Fibroblast of villous mesenchyme (primary cell): ENCODE results near the gene RAP1GAP. TPM values are rescaled to one million over a fixed set of nuclear protein-coding genes. Genes with fewer than 3 reads are reported as not detected.

Experiments used
- DNase-seq: peaks from one replicate; pipeline ENCODE4 v3.0.0-alpha.2; 2010; ENCODE audit warnings: low read depth
- H3K4me3 ChIP-seq: 2 replicates; pipeline ENCODE4 v1.5.1; 2011; ENCODE audit warnings: low read depth, mild to moderate bottlenecking, low read length
- CTCF ChIP-seq: IDR thresholded peaks from 2 replicates; pipeline ENCODE4 v1.5.1; 2012; ENCODE audit warnings: low read depth, mild to moderate bottlenecking, low read length; ENCODE audit not compliant: insufficient read depth
- total RNA-seq: library from RNA; depleted of rRNA; stranded (reverse); fragments of >200 nt; gene quantifications from 2 replicates; pipeline ENCODE4 v1.2.3, GENCODE V29; 2012

RAP1GAP gene
- total RNA-seq, 1 donor: under 0.01 TPM

DNA sequence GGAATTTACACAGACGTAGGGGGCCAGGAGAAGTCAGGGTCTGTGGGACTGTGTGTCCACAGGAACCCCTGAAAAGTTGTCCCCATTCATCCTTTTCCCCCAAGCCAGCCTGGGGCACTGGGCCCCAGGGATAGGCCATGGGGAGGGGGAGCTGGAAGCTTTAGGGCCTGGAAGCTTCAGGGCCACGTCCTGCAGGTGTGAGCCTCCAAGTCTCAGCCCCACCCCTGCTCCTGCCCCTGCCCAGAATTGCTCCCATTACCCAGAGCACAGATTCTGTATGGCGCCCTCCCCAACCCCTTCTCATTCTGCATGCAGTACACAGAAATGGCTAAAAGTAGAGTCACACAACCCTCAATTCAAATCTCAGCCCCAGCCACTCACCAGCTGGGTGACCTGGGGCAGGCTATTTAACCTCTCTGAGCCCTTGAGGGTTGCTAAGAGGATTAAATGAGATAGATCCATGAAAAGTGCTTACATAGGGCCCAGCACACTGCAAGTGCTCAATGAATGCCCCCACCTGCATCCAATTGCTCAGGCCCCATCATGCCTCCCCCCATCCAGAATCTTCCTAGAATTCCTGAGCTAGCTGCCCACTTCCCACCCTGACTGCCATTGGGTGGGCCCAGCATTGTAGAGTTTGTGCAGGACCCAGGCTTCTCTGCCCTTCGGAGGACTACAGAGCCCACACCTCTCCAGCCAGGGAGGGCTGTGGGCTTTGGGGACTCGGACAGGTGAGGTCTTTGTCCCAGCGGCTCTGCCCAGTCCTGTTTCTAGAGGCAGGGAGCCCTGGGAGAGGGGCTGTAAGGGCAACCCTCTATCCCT lies 6.5 kb downstream of the RAP1GAP start:
- TF ChIP-seq CTCF: no peak
- DNase-seq: no peak
- H3K4me3 ChIP-seq: no peak overlapping the region

DNA sequence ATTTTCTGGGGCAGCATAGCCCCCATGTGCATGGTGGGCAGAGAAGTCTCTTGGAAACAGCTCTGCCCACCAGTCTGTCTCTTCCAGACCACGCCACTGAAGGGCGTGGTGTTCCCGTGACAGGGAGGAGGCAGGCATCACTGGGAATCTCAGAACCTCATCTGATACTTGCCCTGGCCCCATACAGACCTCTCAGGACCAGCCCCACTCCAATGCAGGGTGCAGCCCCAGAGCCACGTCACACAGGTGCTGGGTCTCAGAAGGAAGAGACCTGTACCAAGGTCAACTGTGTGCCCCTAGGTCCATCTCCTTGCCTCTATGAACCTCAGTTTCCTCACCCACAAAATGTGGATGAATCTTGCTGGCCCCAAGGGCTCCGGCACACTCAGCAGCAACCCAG lies 7.3 kb downstream of the RAP1GAP start:
- TF ChIP-seq CTCF: no peak
- DNase-seq: no peak
- H3K4me3 ChIP-seq: no peak overlapping the region

DNA sequence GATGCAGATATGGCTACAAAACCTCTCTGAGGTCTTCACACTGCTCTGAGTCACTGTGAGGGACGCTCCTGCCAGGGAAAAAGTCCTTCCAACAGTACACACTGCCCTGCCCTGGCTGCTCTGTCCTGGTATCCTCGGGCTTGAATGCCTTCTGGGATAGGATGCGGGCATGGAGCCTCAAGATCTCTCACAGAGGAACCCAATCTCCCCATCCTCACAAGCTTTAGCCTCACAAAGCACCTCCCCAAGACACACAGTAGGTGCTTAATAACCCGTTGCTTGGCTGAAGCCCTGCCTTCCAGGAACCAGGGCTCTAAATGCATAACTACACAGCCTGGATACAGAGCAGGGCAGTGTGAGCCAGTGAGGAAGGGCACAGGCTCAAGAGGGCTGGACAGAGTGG lies 9.2 kb downstream of the RAP1GAP start:
- DNase-seq: no peak
- no peak overlapping the region for H3K4me3 ChIP-seq
- TF ChIP-seq CTCF: no peak

DNA sequence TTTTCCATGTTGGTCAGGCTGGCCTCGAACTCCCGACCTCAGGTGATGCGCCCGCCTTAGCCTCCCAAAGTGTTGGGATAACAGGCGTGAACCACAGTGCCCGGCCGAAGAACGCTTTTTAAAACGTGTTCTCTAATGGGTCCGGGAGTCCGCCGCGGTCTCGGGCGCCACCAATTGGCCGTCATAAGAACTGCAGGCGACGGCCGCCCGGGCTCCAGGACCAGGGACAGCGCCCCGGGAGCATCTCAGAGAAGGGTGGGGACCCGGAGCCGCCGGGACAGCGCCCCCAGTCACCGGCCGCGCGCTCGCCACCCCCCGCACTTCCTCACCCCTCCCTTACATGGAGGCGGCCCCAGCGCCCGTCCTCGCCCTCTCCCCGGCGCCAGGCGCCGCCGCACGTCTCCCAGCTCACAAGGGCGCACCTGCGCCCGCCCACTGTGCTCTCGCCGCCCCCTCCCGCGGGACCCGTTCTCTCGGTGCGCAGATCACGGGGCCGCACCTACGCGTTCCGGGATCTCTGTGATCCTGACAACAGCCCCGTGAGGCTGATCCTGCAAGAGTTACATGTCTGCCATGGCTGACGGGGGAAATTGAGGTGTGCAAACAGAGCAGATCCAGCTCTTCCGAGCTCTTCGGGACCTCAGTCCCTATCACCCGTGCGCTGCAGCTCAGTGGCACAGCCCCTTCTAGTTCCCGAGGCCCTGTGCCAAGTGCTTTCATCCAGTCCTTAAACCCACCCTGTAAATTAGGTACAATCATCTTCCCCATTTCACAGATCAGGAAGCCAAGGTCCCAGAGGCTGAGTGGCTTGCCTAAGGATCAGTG lies 9.8 kb downstream of the RAP1GAP start:
- TF ChIP-seq CTCF: peak; percentile 83
- DNase-seq: peak; percentile 59
- no peak overlapping the region for H3K4me3 ChIP-seq

DNA sequence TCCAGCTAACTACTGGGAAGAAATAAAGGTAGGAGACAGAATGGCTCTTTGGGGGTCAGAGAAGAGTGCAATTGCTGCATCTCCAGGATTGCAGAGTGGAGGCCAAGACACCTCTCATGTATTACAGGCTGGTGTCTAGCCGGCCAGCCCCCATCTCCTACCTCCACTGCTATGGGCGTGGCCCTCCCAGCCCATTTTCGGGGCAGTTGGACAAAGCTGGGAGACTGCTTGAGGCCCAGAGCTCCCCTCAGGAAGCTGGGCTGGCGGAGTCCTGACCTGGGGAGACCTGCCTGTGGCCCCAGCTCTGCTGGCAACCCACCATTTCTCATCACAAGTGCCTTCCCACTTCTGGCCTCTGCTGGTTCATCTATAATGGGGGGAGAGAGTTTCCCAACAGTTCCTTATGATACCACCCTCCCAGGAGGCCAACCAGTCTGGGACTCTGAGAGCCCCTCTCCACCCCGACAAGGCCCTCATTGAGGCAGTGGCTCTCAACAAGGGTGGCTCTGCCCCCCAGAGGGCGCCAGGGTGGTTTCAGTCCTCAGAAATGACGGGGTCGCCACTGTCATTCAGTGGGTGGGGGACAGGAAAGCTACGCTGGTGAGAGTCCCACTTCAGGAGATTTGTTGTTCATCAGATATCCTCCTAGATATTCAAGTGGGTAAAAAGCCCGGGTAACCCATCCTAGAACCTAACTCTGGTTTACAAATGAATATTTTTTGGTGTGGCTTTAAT lies 11.5 kb downstream of the RAP1GAP start:
- H3K4me3 ChIP-seq: no peak overlapping the region
- DNase-seq: no peak
- TF ChIP-seq CTCF: no peak

- no peak for DNase-seq
- no peak for TF ChIP-seq CTCF
- no peak overlapping the region for H3K4me3 ChIP-seq
Measured at GRCh38 chr1:21655748-21656147, 13.4 kb downstream of the RAP1GAP start.
